ENCODE measurements around the gene VPS35L.

Gene VPS35L

DNA sequence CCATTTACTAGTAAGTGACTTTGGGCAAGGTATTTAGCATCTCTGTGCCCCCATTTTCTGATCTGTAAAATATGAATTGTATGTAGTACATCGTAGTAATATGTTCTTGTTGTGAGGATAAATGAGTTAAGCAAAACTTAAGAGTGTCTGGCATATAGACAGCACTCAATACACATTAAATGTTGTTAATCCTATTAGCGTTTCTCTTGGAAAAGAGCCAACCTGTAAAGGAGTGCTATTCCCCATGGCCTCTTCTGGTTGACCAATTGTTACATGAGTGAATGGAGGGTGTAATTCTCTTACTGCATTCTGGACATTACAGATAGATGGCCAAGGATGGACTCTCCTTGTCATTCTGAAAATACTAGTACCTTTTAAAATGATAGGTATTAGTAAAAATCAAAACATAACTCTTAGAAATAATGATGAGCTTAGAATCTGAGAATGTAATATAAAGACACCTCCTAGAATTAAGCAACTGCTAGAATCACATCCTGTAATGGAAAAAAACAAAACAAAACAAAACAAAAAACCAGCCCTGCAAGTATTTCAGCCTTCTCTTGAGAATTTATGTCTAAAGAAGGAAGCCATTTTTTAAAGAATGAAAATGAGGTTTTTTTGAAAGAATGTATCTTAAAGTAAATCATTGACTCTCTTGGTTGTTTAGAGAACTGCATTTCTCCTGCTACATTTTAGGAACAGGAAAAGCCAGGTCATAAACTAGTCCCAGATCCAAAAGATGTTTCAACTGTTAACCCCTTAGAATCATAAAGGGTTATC, 193.1 kb downstream of the VPS35L start:
- H3K36me3 ChIP-seq (ENCODE audit: control insufficient read depth in 2 of 2, insufficient read depth in 2 of 2, low read length in 2 of 2) = no peaks in the 10 kb centered on the region
- H3K9me3 ChIP-seq (ENCODE audit: control insufficient read depth in 2 of 2, low read length in 2 of 2) = no peaks in the 10 kb centered on the region
- H3K27ac ChIP-seq (ENCODE audit: low read length) = no peak overlapping the region
- H3K27me3 ChIP-seq (ENCODE audit: control insufficient read depth in 1 of 2, insufficient read depth in 2 of 2, low read length in 2 of 2) = no peaks in the 10 kb centered on the region
- no peaks in the 10 kb centered on the region for H3K4me1 ChIP-seq (ENCODE audit: control insufficient read depth, insufficient read depth, low read length)
- H3K9ac ChIP-seq (ENCODE audit: low read length in 2 of 2) = no peak overlapping the region
- H3K4me3 ChIP-seq (ENCODE audit: low read length in 2 of 2) = no peak overlapping the region

DNA sequence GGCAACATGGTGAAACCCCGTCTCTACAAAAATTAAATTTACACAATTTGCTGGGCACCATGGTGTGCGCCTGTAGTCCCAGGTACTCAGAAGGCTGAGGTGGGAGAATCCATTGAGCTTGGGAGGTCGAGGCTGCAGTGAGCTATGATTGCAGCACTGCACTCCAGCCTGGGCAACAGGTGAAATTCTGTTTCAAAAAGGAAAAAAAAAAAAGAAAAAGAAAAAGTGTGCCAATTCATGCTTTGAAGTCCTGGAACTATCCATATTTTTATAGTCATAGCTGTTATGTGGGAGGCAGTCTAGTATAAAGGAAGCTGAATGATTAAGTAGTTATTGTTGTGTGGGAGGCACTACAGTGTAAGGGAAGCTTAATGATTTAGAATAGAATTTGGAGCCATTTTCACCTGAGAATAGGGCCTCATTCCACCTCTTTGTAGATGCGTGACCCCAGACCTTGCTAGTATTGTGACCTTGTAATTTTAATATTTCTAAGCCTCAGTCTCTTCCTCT, 194.1 kb downstream of the VPS35L start:
- Histone ChIP-seq H3K27me3 (ENCODE audit: control insufficient read depth in 1 of 2, insufficient read depth in 2 of 2, low read length in 2 of 2) (no peaks in the 10 kb centered on the region), H3K36me3 (ENCODE audit: control insufficient read depth in 2 of 2, insufficient read depth in 2 of 2, low read length in 2 of 2) (peaks cover 0 to 2% of the 10 kb centered on the region in 2 donors), H3K9me3 (ENCODE audit: control insufficient read depth in 2 of 2, low read length in 2 of 2) (no peaks in the 10 kb centered on the region), H3K4me3 (ENCODE audit: low read length in 2 of 2) (no peak overlapping the region), H3K27ac (ENCODE audit: low read length) (no peak overlapping the region), H3K4me1 (ENCODE audit: control insufficient read depth, insufficient read depth, low read length) (no peaks in the 10 kb centered on the region), H3K9ac (ENCODE audit: low read length in 2 of 2) (no peak overlapping the region)
